Naive thymus-derived CD4-positive, alpha-beta T cell (primary cell): Measurements from ENCODE around the gene SEMA3C. TPM values are rescaled to one million over a fixed set of nuclear protein-coding genes. Genes with fewer than 3 reads are reported as not detected.

ENCODE experiments used
- ATAC-seq: fragments of 150-1000 bp; cut with Tn5 transposase; 2 replicates; pipeline ENCODE4 v1.10.0; 2021; ENCODE audit warnings: mild to moderate bottlenecking, moderate library complexity
- CTCF ChIA-PET: fragments of 350-600 bp; sonication (Branson Sonifier 250); formaldehyde crosslinking; loops from one replicate; lab custom pipeline; 2021; ENCODE audit warnings: antibody characterized with exemption; lab: Charles Lee
- POLR2A ChIA-PET: fragments of 350-600 bp; sonication (Branson Sonifier 250); formaldehyde crosslinking; loops from one replicate; lab custom pipeline; 2021; ENCODE audit warnings: antibody characterized with exemption, inconsistent platforms; lab: Charles Lee
- DNase-seq, 9 donors: peaks; one replicate each; pipeline versions ENCODE4 v3.0.0 to v3.0.0-alpha.2; 2020 to 2022; ENCODE audit warnings: mixed read lengths in 1 of 9
- H3K27ac ChIP-seq: one replicate; pipeline ENCODE4 v1.7.0; 2013; ENCODE audit warnings: mild to moderate bottlenecking, low read depth, low read length, moderate library complexity
- H3K27me3 ChIP-seq, 2 donors: one replicate each; pipeline ENCODE4 v1.7.0; 2013; ENCODE audit warnings: low read length in 2 of 2, mild to moderate bottlenecking in 2 of 2, moderate library complexity in 2 of 2; ENCODE audit not compliant: control insufficient read depth in 2 of 2, insufficient read depth in 2 of 2
- H3K36me3 ChIP-seq, 3 experiments: 1 replicate in 2 of 3; 2 replicates in 1 of 3; pipeline ENCODE4 v1.7.0; 2013; ENCODE audit warnings: low read length in 3 of 3, mild to moderate bottlenecking in 3 of 3, moderate library complexity in 1 of 3; ENCODE audit not compliant: insufficient read depth in 3 of 3, control insufficient read depth in 2 of 3
- H3K4me1 ChIP-seq, 2 donors: one replicate each; pipeline ENCODE4 v1.7.0; 2013; ENCODE audit warnings: low read length in 2 of 2, mild to moderate bottlenecking in 2 of 2, moderate library complexity in 1 of 2; ENCODE audit not compliant: control insufficient read depth in 2 of 2, insufficient read depth in 2 of 2
- H3K4me3 ChIP-seq: 2 replicates; pipeline ENCODE4 v1.7.0; 2013; ENCODE audit warnings: mild to moderate bottlenecking, low read length
- H3K9me3 ChIP-seq, 3 experiments: 1 replicate in 2 of 3; 2 replicates in 1 of 3; pipeline ENCODE4 v1.7.0; 2013; ENCODE audit warnings: low read length in 3 of 3; ENCODE audit not compliant: control insufficient read depth in 2 of 3
- H3K27ac Mint-ChIP-seq, 9 donors: one replicate each; pipeline ENCODE4 v1.8.0; 2020 to 2022; ENCODE audit warnings: mixed read lengths in 9 of 9, mild to moderate bottlenecking in 8 of 9, moderate library complexity in 5 of 9, inconsistent platforms in 2 of 9
- H3K27me3 Mint-ChIP-seq, 5 donors: one replicate each; pipeline ENCODE4 v1.8.0; 2021 to 2022; ENCODE audit warnings: mixed read lengths in 5 of 5, mild to moderate bottlenecking in 1 of 5
- H3K36me3 Mint-ChIP-seq, 5 donors: one replicate each; pipeline ENCODE4 v1.8.0; 2020 to 2022; ENCODE audit warnings: mixed read lengths in 5 of 5, mild to moderate bottlenecking in 3 of 5, inconsistent platforms in 1 of 5
- H3K4me1 Mint-ChIP-seq, 7 donors: one replicate each; pipeline ENCODE4 v1.8.0; 2020 to 2022; ENCODE audit warnings: mixed read lengths in 7 of 7, mild to moderate bottlenecking in 3 of 7, inconsistent platforms in 1 of 7
- H3K4me3 Mint-ChIP-seq, 10 donors: one replicate each; pipeline ENCODE4 v1.8.0; 2020 to 2022; ENCODE audit warnings: mild to moderate bottlenecking in 10 of 10, mixed read lengths in 10 of 10, moderate library complexity in 6 of 10, inconsistent platforms in 2 of 10
- H3K9me3 Mint-ChIP-seq, 11 donors: one replicate each; pipeline ENCODE4 v1.8.0; 2020 to 2022; ENCODE audit warnings: mixed read lengths in 11 of 11, mild to moderate bottlenecking in 4 of 11, inconsistent platforms in 1 of 11, moderate library complexity in 1 of 11
- intact Hi-C, 2 donors: fragments of 100-400 bp; cut with micrococcal nuclease; formaldehyde crosslinking; loops; one replicate each; pipeline ENCODE4 v1.15.1; 2023
- polyA plus RNA-seq, 2 donors: library from polyadenylated mRNA; unstranded; fragments of 300-500 nt; fragmentation: Illumina TruSeq; gene quantifications; one replicate each; pipeline ENCODE4 v1.2.3, GENCODE V29; 2021
- total RNA-seq, 6 experiments: library from RNA in 5 of 6; stranded (reverse) in 5 of 6; gene quantifications; 1 replicate in 5 of 6; 2 replicates in 1 of 6; pipeline ENCODE4 v1.2.3 and lab custom pipeline; 2021 to 2026

Gene SEMA3C
- total and polyA plus RNA-seq, 7 experiments from 2014 or later, result 0.35 to 9.4 (median 0.85) TPM; not detected in 3

- ChIA-PET POLR2A (no interaction called here), CTCF (no interaction called here)
- no peak overlapping the region for H3K27ac ChIP-seq
- H3K4me3 ChIP-seq, result no peak overlapping the region
- Mint-ChIP-seq H3K27me3 (no peaks in the 10 kb centered on the region), H3K4me1 (no peaks in the 10 kb centered on the region), H3K27ac (no peak overlapping the region), H3K36me3 (no peaks in the 10 kb centered on the region), H3K9me3 (peaks cover 0 to 22% (median 0%) of the 10 kb centered on the region in 11 donors), H3K4me3 (no peak overlapping the region)
- ATAC-seq (no peak), DNase-seq (no peak)
- H3K36me3 ChIP-seq, result no peaks in the 10 kb centered on the region
- H3K4me1 ChIP-seq, result no peaks in the 10 kb centered on the region
- H3K9me3 ChIP-seq, result no peaks in the 10 kb centered on the region
- intact Hi-C loops, result no loop called here
- no peaks in the 10 kb centered on the region for H3K27me3 ChIP-seq
These were observed 59.4 kb downstream of the SEMA3C start for GRCh38 chr7:80859272-80859970.

GRCh38 chr7:80858141-80858903 is 60.5 kb downstream of the SEMA3C start:
- Mint-ChIP-seq H3K9me3 (peaks cover 0 to 22% (median 0%) of the 10 kb centered on the region in 11 donors), H3K4me3 (no peak overlapping the region), H3K27me3 (no peaks in the 10 kb centered on the region), H3K4me1 (no peaks in the 10 kb centered on the region), H3K27ac (no peak overlapping the region), H3K36me3 (no peaks in the 10 kb centered on the region)
- POLR2A ChIA-PET, result no interaction called here
- CTCF ChIA-PET, result no interaction called here
- intact Hi-C loops, result no loop called here
- Histone ChIP-seq H3K9me3 (no peaks in the 10 kb centered on the region), H3K4me3 (no peak overlapping the region), H3K36me3 (no peaks in the 10 kb centered on the region), H3K4me1 (no peaks in the 10 kb centered on the region), H3K27ac (no peak overlapping the region), H3K27me3 (no peaks in the 10 kb centered on the region)
- DNase-seq (no peak), ATAC-seq (no peak)

- H3K4me1 ChIP-seq, result no peaks in the 10 kb centered on the region
- H3K36me3 Mint-ChIP-seq, result no peaks in the 10 kb centered on the region
- H3K27ac ChIP-seq, result no peak overlapping the region
- intact Hi-C loops, result no loop called here
- no peaks in the 10 kb centered on the region for H3K36me3 ChIP-seq
- ChIA-PET POLR2A (no interaction called here), CTCF (no interaction called here)
- ATAC-seq (no peak), DNase-seq (no peak)
- H3K9me3 Mint-ChIP-seq, result peaks cover 0 to 14% (median 2%) of the 10 kb centered on the region in 11 donors
- H3K27me3 Mint-ChIP-seq, result no peaks in the 10 kb centered on the region
- no peaks in the 10 kb centered on the region for H3K9me3 ChIP-seq
- H3K27ac Mint-ChIP-seq, result no peak overlapping the region
- no peak overlapping the region for H3K4me3 Mint-ChIP-seq
- H3K4me1 Mint-ChIP-seq, result no peaks in the 10 kb centered on the region
- no peak overlapping the region for H3K4me3 ChIP-seq
- no peaks in the 10 kb centered on the region for H3K27me3 ChIP-seq
These were observed 62.1 kb downstream of the SEMA3C start for GRCh38 chr7:80856769-80857168.

GRCh38 chr7:80851896-80852476 is 66.9 kb downstream of the SEMA3C start:
- no peaks in the 10 kb centered on the region for H3K27me3 ChIP-seq
- Mint-ChIP-seq H3K4me3 (no peak overlapping the region), H3K27ac (no peak overlapping the region), H3K36me3 (no peaks in the 10 kb centered on the region), H3K9me3 (peaks cover 0 to 7% (median 3%) of the 10 kb centered on the region in 11 donors), H3K27me3 (no peaks in the 10 kb centered on the region), H3K4me1 (no peaks in the 10 kb centered on the region)
- intact Hi-C loops, result no loop called here
- H3K36me3 ChIP-seq, result no peaks in the 10 kb centered on the region
- POLR2A ChIA-PET, result no interaction called here
- ATAC-seq, result no peak
- H3K9me3 ChIP-seq, result no peaks in the 10 kb centered on the region
- DNase-seq, result no peak
- CTCF ChIA-PET, result no interaction called here
- no peak overlapping the region for H3K4me3 ChIP-seq
- H3K4me1 ChIP-seq, result no peaks in the 10 kb centered on the region
- no peak overlapping the region for H3K27ac ChIP-seq

DNA sequence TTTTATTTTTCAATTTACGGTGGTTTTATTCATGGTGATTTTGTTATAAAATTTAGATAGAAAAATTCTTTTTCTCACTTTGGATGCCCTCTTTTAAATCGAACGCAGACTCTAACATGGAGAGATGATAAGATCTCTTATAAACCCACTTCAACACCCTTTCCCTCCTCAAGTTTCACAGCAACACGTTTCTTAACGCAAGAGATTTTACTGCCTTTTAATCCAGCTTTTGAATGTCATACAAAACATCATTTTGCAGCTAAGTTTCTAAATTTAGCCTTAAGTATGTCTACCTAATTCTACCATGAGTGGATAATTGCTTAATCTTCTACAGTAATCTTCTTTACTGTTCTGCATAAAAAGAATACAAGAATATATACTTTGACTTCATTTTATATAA is 70.0 kb downstream of the SEMA3C start:
- Mint-ChIP-seq H3K4me1 (no peaks in the 10 kb centered on the region), H3K27me3 (no peaks in the 10 kb centered on the region), H3K27ac (no peak overlapping the region), H3K4me3 (no peak overlapping the region), H3K9me3 (peaks cover 0 to 12% (median 3%) of the 10 kb centered on the region in 11 donors), H3K36me3 (no peaks in the 10 kb centered on the region)
- intact Hi-C loops, result no loop called here
- no peaks in the 10 kb centered on the region for H3K27me3 ChIP-seq
- no peaks in the 10 kb centered on the region for H3K9me3 ChIP-seq
- no peak overlapping the region for H3K4me3 ChIP-seq
- no peak for ATAC-seq
- no peaks in the 10 kb centered on the region for H3K36me3 ChIP-seq
- H3K27ac ChIP-seq, result no peak overlapping the region
- no peaks in the 10 kb centered on the region for H3K4me1 ChIP-seq
- ChIA-PET POLR2A (no interaction called here), CTCF (no interaction called here)
- no peak for DNase-seq

GRCh38 chr7:80847895-80848294 is 71.0 kb downstream of the SEMA3C start:
- Mint-ChIP-seq H3K27ac (no peak overlapping the region), H3K27me3 (no peaks in the 10 kb centered on the region), H3K9me3 (peaks cover 0 to 8% (median 2%) of the 10 kb centered on the region in 11 donors), H3K4me1 (no peaks in the 10 kb centered on the region), H3K4me3 (no peak overlapping the region), H3K36me3 (no peaks in the 10 kb centered on the region)
- Histone ChIP-seq H3K27me3 (no peaks in the 10 kb centered on the region), H3K4me3 (no peak overlapping the region), H3K9me3 (no peaks in the 10 kb centered on the region), H3K36me3 (no peaks in the 10 kb centered on the region), H3K4me1 (no peaks in the 10 kb centered on the region), H3K27ac (no peak overlapping the region)
- DNase-seq (no peak), ATAC-seq (no peak)
- CTCF ChIA-PET, result no interaction called here
- intact Hi-C loops, result no loop called here
- POLR2A ChIA-PET, result no interaction called here
